PFSK-1 (cell line): Measurements from ENCODE around the gene RFTN1.

Source experiments
- FOXP2 ChIP-seq: optimal IDR thresholded peaks from 2 replicates; pipeline ENCODE3; 2011; ENCODE audit warnings: borderline replicate concordance, control low read depth, inconsistent platforms; ENCODE audit not compliant: insufficient read depth; ENCODE audit errors: extremely low read length, extremely low read depth
- POLR2AphosphoS5 ChIP-seq: IDR thresholded peaks from 2 replicates; pipeline ENCODE4 v1.6.1; 2012; ENCODE audit warnings: low read depth, mild to moderate bottlenecking, control low read depth, low read length, moderate library complexity
- REST ChIP-seq, 2 experiments: IDR thresholded peaks; 2 replicates each; pipeline versions ENCODE4 v1.6.1 to v1.8.0; 2011 to 2012; ENCODE audit warnings: low read depth in 2 of 2, low read length in 2 of 2, control low read depth in 1 of 2, inconsistent platforms in 1 of 2, mild to moderate bottlenecking in 1 of 2, moderate library complexity in 1 of 2; ENCODE audit not compliant: insufficient read depth in 1 of 2
- SIN3A ChIP-seq: IDR thresholded peaks from 2 replicates; pipeline ENCODE4 v1.6.1; 2012; ENCODE audit warnings: mild to moderate bottlenecking, low read length, moderate library complexity, borderline replicate concordance; ENCODE audit not compliant: insufficient read depth
- TAF1 ChIP-seq: IDR thresholded peaks from 2 replicates; pipeline ENCODE4 v1.6.1; 2012; ENCODE audit warnings: low read length, control low read depth, borderline replicate concordance; ENCODE audit not compliant: insufficient read depth

GRCh38 chr3:16370503-16370871 lies 143.0 kb downstream of the RFTN1 start:
- TF ChIP-seq TAF1 (no peak), REST (IDR thresholded peaks at IDR 0.05; ENCODE audit: insufficient read depth in 1 of 2, low read depth in 2 of 2, low read length in 2 of 2) (no peak), POLR2AphosphoS5 (no peak), SIN3A (no peak), FOXP2 (no peak)
